Large intestine (tissue), 3 donors: ENCODE data around the gene BATF3. TPM values are rescaled to one million over a fixed set of nuclear protein-coding genes. Genes with fewer than 3 reads are reported as not detected.

Experiments used
- DNase-seq, 2 donors: peaks; one replicate each; pipeline versions ENCODE4 v3.0.0 to v3.0.0-alpha.2; 2013
- H3K27ac ChIP-seq: one replicate; pipeline ENCODE4 v1.5.1; 2013; ENCODE audit warnings: low read length
- H3K27me3 ChIP-seq: 2 replicates; pipeline ENCODE4 v1.6.1; 2013; ENCODE audit warnings: low read length; ENCODE audit not compliant: control insufficient read depth, insufficient read depth
- H3K36me3 ChIP-seq: 2 replicates; pipeline ENCODE4 v1.6.1; 2013; ENCODE audit warnings: low read length; ENCODE audit not compliant: control insufficient read depth, insufficient read depth
- H3K4me1 ChIP-seq: one replicate; pipeline ENCODE4 v1.6.1; 2013; ENCODE audit warnings: low read length; ENCODE audit not compliant: control insufficient read depth, insufficient read depth
- H3K4me3 ChIP-seq: one replicate; pipeline ENCODE4 v1.5.1; 2013; ENCODE audit warnings: low read length
- H3K9me3 ChIP-seq: one replicate; pipeline ENCODE4 v1.6.1; 2013; ENCODE audit warnings: mild to moderate bottlenecking, low read depth, low read length, moderate library complexity; ENCODE audit not compliant: control insufficient read depth
- WGBS: methylation state at CpG from one replicate; pipeline ENCODE4 v1.1.5; 2013; ENCODE audit warnings: low lambda C conversion rate; ENCODE audit not compliant: insufficient coverage; 5-methylcytosine and 5-hydroxymethylcytosine counted together
- polyA plus RNA-seq: library from polyadenylated mRNA; unstranded; fragments of 120-200 nt; gene quantifications from one replicate; pipeline ENCODE4 v1.2.1, GENCODE V29; 2013

Gene BATF3
- polyA plus RNA-seq, 1 donor: 3.0 TPM

DNA sequence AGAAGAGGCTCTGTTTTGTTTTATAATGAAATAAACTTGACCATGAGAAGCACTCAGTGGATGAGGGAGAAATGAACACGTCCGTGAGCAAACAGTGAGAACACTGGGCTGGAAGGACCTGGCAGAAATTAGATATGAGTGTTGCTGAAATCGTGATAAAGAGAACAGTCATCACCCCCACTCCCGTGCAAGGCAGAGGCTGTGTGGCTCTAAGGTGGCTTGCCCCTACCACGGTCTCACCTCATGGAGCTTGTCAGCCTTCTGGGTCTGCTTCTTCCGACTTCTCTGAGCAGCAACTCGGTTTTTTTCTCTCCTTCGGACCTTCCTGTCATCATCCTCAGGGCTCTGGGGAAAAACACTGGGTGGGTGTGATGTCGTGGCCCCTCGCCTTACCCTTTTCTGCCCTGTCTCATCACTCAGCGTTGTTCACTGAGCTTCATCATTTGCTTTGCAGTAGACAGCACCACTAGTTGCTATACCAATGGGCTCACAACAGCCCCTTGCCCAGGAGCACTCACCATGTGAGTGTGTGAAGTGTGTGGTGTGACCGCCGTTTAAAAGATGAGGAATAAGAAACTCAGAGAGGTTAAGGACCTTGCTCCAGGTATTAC is 2.8 kb downstream of the BATF3 start:
- Histone ChIP-seq H3K4me3 (no peak overlapping the region), H3K36me3 (no peaks in the 10 kb centered on the region), H3K27ac (no peak overlapping the region), H3K4me1 (peaks cover 30% of the 10 kb centered on the region), H3K9me3 (peaks cover 6% of the 10 kb centered on the region), H3K27me3 (peaks cover 65% of the 10 kb centered on the region)
- 60% methylated on average over 2 of the region's 13 CpGs for WGBS
- no peak for DNase-seq

DNA sequence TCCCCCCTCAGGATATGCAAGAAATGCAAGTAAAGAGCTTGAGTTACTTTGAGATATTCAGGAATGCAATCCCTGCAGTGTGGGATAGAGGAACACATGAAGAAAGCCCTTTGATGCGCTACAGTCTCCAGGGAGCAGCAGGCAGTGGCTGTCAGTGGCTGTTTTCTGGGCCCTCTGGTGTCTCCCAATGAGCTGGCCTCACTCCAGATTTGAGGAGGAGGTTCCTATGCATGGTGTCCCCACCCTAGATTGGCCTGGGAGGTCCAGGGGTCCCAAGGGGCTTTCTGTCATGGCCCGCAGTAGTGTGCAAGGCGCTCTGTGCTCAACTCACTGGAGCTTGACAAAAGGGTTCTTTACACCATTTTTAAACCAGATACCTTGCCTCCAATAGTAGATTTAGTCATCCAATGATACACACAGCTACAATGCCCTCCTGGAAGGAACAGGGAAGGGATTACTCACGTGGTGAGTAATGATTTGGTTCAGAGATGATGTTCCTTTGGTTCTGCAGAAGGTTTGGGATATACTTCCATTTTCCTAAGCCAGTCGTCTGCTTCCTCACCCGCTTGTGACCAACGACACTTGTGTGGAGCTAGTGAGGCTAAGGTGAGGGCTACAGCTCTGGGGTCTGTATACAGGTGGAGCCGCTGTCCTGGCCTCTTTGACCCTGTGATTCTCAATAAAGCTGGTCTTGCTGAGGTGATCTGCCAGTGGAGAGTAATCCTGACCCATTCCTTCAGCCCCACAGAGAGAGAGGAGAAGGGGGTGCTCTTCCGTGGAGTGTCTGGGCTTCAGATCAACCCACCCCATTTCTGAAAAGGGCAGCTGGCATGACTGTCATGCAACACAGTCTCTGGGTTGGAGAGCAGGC is 6.6 kb downstream of the BATF3 start:
- no CpG with 5 or more reads among the region's 9 CpGs for WGBS
- Histone ChIP-seq H3K4me1 (peaks cover under 1% of the 10 kb centered on the region), H3K27ac (no peak overlapping the region)

DNA sequence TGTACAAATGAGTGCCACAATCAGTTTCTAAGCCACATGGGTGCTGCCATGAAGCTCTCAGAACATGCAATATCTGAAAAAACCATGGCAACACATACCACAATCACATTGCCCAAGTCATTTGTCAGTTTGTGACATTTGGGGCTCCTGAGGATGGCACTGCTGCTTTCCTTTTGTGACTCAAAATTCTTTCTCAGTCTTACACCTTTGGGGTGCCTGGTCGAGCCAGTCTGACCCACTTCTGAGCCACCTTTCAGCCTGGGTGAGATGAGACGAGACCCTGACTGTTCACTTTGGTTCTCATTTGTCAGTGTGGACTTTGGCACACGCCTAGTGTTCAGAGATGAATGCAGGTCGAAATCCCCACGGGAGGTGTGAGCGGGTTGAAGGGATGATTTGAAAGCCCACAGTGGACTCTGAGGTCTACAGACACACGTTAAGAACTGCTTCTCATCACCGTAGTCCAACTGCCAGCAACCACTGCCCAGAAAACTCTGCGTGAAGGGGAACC is 8.0 kb downstream of the BATF3 start:
- DNase-seq: no peak
- H3K9me3 ChIP-seq: no peaks in the 10 kb centered on the region
- no peaks in the 10 kb centered on the region for H3K36me3 ChIP-seq
- no CpG with 5 or more reads among the region's 9 CpGs for WGBS
- H3K4me1 ChIP-seq: no peaks in the 10 kb centered on the region
- H3K4me3 ChIP-seq: no peak overlapping the region
- peaks cover 32% of the 10 kb centered on the region for H3K27me3 ChIP-seq
- no peak overlapping the region for H3K27ac ChIP-seq

More for the DNA sequence above, 6.6 kb downstream of the BATF3 start:
- no peak for DNase-seq
- Histone ChIP-seq H3K36me3 (no peaks in the 10 kb centered on the region), H3K27me3 (peaks cover 44% of the 10 kb centered on the region), H3K9me3 (no peaks in the 10 kb centered on the region), H3K4me3 (no peak overlapping the region)

- no peak for DNase-seq
- Histone ChIP-seq H3K36me3 (no peaks in the 10 kb centered on the region), H3K27me3 (peaks cover 25% of the 10 kb centered on the region), H3K4me3 (no peak overlapping the region), H3K4me1 (no peaks in the 10 kb centered on the region), H3K9me3 (no peaks in the 10 kb centered on the region), H3K27ac (no peak overlapping the region)
- WGBS: no CpG with 5 or more reads among the region's 4 CpGs
Observed at GRCh38 chr1:212690816-212691403, 8.7 kb downstream of the BATF3 start.

DNA sequence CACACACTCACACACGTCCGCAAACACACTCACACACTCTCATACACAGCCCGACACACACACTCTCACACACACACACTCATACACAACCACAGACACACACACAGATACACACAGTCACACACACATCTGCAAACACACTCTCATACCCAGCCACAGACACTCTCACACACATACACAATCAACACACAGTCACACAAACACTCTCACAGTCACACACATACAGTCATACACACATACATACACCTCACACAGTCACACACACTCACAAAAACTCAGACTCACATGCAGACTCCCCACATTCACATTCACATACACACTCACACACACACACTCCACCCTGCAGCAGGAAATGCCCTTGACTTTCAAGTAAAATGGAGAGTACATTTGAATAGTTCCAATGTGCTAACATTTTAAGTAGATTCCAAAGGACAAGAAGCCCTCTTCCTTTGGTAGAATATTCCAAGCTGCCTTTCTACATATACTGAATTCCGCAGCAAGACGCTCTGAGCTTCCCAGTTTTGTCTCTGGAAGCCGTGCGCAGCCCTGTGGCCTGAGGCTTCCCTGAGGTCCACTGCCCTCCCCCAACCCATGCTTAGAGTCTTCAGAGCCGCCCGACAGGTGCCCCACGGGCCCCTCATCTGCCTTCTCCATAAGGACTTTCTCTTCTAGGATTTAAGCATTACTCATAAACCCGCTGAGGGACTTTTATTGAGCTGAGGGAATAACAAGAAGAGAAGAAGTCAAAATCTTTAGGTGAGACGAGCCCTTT is 9.7 kb downstream of the BATF3 start:
- Histone ChIP-seq H3K27me3 (peaks cover 18% of the 10 kb centered on the region), H3K27ac (no peak overlapping the region), H3K9me3 (no peaks in the 10 kb centered on the region), H3K4me1 (no peaks in the 10 kb centered on the region), H3K36me3 (no peaks in the 10 kb centered on the region), H3K4me3 (no peak overlapping the region)
- 63% methylated on average over 1 of the region's 12 CpGs for WGBS
- DNase-seq: no peak

DNA sequence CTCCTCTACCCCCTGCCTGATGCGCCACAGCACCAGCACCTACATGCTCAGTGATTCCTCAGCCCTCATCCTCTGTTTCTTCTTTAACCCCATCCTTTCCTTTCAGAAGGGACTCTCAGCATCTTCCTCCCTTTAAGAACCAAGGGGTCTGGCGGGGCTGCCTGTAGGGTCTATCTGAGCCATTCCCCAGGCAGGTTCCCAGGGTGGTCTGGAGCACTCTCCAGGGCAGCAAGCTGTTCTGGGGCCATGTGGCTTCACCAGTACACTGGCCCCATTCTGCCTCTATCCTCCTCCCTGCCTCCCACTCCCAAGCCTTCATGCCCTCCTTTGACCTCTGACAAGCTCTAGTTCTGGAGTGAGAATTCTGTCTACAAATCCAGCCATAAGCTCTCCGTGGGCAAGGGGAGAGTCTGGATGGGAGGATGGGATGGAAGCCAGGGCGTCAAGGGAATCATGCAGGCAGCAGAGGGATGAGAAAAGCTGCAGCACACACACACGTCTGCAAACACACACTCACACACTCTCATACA is 10.4 kb downstream of the BATF3 start:
- DNase-seq: no peak
- H3K36me3 ChIP-seq: no peaks in the 10 kb centered on the region
- WGBS: no CpG with 5 or more reads among the region's 5 CpGs
- H3K9me3 ChIP-seq: no peaks in the 10 kb centered on the region
- H3K27me3 ChIP-seq: peaks cover 17% of the 10 kb centered on the region
- H3K4me1 ChIP-seq: no peaks in the 10 kb centered on the region
- no peak overlapping the region for H3K4me3 ChIP-seq
- H3K27ac ChIP-seq: no peak overlapping the region

- H3K27ac ChIP-seq: no peak overlapping the region
- no peaks in the 10 kb centered on the region for H3K36me3 ChIP-seq
- WGBS: no CpG with 5 or more reads among the region's 7 CpGs
- H3K27me3 ChIP-seq: peaks cover 14% of the 10 kb centered on the region
- no peak for DNase-seq
- no peak overlapping the region for H3K4me3 ChIP-seq
- no peaks in the 10 kb centered on the region for H3K4me1 ChIP-seq
- no peaks in the 10 kb centered on the region for H3K9me3 ChIP-seq
Observed at GRCh38 chr1:212688341-212689047, 11.1 kb downstream of the BATF3 start.

DNA sequence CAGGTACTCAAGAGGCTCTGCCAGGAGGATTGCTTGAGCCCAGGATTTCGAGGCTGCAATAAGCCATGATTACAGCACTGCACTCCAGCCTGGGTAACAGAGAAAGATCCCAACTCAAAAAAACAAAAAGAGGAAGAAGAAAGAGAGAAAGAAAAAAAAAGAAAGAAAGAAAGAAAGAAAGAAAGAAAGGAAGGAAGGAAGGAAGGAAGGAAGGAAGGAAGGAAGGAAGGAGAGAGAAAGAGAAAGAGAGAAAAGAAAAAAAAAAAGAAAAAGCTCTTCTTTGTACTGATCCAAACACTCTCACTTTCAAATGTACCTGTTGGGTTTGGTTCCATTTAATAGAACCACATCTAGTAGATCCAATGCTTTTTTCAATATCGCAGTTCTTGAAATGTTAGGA is 11.8 kb downstream of the BATF3 start:
- no peak overlapping the region for H3K27ac ChIP-seq
- no peaks in the 10 kb centered on the region for H3K9me3 ChIP-seq
- H3K36me3 ChIP-seq: no peaks in the 10 kb centered on the region
- no peak for DNase-seq
- H3K4me1 ChIP-seq: no peaks in the 10 kb centered on the region
- WGBS: 80% methylated on average over 1 of the region's 2 CpGs
- H3K27me3 ChIP-seq: peaks cover 15% of the 10 kb centered on the region
- H3K4me3 ChIP-seq: no peak overlapping the region

DNA sequence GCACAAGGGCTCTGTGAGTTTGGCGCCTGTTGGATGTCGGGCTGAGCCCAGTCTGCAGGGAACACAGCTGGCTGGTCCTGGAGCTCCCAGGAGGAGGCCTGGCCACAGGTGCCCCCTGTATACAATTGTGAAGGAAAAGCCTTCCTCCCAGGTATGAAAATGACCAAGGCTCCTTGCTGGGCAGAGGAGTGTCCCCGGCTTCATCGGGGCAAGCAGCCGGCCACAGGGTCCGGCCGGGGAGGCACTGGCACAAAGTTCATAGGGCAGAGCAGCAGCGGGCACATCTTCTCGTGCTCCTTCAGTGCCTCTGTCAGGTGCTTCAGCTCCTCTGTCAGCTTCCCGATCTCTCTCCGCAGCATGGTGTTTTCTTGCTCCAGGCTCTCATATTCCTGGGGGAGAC is 13.0 kb downstream of the BATF3 start:
- Histone ChIP-seq H3K27me3 (peaks cover 13% of the 10 kb centered on the region), H3K4me1 (no peaks in the 10 kb centered on the region), H3K27ac (no peak overlapping the region), H3K9me3 (no peaks in the 10 kb centered on the region), H3K4me3 (no peak overlapping the region), H3K36me3 (no peaks in the 10 kb centered on the region)
- 100% methylated on average over 1 of the region's 11 CpGs for WGBS
- DNase-seq: no peak
